ENCODE results near the gene CD101.
A peak's percentile ranks its signal among the peaks of the same experiment; 100 is the strongest.

CD101 gene

DNA sequence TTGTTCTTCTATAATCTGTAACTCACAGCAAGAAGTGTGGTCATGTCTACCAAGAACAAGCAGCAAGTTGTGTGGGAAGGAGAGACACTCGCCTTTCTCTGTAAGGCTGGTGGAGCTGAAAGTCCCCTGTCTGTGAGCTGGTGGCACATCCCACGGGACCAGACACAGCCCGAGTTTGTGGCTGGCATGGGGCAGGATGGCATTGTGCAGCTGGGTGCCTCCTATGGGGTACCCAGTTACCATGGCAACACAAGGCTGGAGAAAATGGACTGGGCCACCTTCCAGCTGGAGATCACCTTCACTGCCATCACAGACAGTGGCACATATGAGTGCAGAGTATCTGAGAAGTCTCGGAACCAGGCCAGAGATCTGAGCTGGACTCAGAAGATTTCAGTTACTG lies 15.5 kb downstream of the CD101 start:
- DNase-seq = no peak

DNA sequence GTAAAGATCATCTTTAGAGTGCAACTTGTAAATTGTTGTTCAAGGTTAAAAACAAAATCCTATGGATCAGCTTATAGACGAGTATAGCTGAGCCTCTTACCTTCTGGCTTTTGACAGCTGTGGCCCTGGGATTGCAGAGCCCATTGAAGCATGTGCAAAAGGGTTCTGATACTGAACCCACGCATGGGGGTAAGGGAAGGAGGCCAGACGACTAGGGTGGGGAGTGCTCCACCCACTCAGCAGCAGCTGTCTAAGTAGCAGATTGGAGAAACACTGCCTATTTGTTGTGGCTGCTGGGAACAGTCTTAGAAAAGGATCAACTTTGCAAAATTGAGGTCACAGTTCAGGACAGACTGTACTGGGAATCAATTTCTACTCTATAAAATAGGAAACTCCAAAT lies 16.1 kb downstream of the CD101 start:
- no peak for DNase-seq

DNA sequence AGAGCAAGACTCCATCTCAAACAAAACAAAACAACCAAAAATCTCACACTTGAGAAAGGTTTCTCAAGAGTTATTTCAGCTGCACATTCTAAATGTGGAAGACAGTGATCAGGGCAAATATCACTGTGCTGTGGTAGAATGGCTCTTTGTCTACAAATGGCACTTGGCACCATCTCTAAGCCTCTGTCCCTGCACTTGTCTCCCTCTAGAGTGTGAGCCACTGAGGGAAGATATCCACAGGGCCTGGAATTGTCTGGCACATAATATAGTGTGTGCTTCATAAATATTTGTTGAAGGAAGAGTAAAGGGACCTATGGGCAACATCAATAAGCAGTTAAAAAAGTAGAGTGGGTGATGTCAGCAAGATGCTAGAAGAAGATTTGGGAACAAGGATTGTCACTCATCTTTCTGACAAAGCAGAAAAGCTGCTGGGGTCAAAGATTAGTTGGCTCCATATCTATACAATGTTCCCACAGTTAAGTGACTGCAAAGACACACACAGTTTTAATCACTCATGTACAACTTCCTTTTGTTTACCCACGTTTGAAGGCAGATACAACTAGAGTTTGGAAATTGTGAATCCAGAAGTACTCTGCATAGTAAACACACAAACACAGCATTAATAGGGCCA lies 19.1 kb downstream of the CD101 start:
- DNase-seq = no peak

DNA sequence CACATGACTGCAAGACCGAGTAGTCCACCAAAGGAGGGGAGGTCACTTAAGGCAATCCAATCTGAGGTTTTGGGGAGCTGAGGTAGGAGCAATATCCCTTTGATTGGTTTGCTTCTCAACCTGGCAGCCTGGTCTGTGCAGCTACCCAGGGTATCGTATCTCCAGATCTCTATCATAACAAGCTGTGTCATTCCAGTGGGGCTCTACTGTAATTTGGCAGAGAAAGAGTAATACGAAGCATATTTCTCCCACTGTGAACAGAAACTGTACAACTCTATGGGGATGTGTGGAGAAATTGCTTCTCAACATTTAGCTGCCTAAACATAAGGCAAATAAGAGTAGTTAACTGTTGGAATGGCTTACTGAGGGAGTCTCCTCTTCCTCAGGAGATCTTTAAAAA lies 20.6 kb downstream of the CD101 start:
- no peak for DNase-seq

DNA sequence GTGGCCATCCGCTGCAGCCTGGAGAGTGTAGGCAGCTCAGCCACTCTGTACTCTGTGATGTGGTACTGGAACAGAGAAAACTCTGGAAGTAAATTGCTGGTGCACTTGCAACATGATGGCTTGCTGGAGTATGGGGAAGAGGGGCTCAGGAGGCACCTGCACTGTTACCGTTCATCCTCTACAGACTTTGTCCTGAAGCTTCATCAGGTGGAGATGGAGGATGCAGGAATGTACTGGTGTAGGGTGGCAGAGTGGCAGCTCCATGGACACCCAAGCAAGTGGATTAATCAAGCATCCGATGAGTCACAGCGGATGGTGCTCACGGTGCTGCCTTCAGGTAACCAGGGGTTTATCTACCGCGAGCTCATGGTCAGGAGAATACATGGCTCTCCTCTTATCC lies 24.0 kb downstream of the CD101 start:
- DNase-seq = no peak

DNA sequence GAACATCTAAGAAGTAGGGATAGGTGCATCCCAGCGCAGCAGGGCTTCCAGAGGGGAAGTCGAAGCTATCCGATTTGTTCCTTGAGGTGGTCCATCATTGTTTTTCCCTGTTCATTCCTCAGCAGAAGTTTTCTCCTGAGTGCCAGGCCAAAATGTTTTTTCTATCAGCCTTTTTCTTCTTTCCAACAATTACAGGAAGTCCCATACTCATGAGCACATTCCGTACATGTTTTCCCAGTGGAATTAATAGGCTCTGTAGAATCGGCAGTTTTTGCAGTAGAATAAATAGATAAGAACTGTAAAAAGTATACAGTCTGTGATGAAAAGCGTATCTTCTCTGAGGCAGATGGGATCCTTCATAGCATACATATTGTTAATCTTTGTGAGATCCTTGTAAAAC lies 24.8 kb downstream of the CD101 start:
- no peak for DNase-seq

DNA sequence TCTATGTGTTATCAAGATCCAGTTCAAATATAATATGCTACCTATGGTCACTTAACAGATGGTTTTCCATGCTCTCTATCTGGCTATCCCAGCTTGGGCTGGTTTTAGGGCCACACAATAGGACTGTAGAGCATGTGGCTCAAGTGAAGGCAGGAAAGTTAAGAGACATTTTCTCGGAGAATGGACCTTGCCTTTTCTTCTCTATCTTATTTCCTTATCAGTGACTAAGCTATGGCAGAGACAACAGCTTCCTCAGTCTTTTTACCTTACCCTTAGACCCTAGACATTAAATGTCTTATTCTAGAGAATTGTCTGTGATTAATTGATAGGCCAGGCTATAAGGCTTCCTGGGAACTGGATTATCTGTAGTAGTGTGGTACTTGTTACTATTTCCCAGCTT lies 28.1 kb downstream of the CD101 start:
- no peak for DNase-seq

DNA sequence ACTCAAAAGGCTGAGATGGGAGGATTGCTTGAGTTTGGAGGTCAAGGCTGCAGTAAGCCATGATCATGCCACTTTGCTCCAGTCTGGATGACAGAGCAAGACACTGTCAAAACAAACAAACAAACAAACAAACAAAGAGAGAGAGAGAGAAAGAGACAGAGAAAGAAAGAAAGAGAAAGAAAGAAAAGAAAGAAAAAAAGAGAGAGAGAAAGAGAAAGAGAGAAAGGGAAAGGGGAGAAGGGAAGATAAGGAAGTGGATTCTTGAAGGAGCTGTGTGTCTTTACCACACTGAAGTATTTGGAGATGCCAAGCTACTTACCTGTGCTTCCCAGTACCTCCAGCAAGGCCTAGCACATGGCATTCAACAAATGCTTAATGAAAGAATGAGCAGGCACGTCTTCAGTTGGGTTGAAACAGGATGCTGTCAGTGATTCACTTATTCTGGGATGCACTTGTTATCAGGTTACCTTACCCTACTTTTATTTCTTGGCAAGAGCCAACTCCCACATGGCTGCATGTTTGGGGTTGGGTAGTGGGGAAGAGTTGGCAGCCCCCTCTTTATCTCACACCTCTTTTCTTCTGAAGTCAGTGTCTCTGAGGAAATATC lies 28.8 kb downstream of the CD101 start:
- no peak for DNase-seq

DNA sequence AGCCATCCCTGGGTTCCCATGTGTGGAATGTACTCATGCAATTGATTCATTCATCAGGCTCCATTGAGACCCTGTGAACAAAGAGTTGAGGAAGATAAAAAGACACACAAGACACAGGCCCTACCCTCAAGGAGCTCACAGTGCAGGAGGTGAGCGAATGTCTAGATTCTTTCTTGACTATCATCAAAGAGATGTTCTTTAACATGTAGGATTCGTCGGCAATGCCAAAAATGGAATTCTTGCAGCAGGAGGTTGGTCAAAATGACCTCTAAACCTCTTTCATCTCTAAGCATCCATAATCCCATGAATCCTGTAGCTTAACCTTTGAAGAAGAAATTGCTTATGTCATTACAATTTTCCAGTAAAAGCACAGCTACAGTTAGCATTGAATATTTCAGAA lies 30.7 kb downstream of the CD101 start:
- DNase-seq = no peak

DNA sequence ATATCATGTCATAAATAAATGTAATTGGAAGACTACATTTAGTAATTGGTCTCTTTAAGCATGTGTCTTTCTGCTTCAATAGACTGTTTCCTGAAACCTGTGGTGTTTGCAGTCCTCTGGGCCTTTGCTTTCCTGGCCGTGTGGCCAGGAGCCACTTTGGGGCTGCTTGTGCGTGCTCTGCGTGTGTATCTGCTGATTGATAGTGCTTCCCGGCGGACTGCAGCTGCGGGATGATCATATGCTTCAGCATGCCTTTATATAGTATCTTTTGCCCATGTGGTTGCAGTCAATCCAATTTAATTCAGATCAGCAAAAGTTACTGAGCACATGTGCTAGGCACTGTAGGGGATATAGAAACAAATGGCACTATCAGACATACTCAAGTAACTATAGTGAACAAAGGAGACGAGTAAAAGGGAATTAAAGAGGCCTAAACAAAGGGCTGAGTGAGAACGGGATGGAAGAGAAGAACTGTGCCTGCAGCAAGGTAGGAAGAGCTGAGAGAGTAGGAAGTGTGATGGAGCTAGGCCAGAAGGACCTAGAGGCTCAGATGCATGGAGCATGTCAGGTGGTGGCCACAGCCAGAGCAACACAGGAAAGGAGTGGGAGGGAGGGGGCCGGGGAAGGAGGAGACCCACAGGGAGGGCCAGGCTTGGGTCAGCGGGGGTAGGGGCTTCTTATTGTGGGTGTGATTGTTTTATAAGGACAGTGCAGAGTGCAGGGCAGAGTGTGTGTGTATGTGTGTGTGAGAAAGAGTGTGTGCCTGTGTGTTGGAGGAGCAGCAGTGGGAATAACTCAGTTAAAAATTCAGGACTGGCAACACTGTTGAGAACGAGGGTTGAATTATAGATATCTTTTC lies 31.4 kb downstream of the CD101 start:
- no peak for DNase-seq

DNA sequence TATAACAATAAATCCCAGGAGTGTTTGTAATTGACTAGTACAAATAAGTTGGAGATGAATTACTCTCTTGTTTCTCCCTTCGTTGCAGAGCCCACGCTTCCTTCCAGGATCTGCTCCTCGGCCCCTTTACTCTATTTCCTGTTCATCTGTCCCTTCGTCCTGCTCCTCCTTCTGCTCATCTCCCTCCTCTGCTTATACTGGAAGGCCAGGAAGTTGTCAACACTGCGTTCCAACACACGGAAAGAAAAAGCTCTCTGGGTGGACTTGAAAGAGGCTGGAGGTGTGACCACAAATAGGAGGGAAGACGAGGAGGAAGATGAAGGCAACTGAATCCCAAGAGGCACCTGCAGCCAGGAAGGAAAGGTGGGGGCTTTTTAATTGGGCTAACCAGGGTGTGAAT lies 32.2 kb downstream of the CD101 start:
- DNase-seq = no peak

DNA sequence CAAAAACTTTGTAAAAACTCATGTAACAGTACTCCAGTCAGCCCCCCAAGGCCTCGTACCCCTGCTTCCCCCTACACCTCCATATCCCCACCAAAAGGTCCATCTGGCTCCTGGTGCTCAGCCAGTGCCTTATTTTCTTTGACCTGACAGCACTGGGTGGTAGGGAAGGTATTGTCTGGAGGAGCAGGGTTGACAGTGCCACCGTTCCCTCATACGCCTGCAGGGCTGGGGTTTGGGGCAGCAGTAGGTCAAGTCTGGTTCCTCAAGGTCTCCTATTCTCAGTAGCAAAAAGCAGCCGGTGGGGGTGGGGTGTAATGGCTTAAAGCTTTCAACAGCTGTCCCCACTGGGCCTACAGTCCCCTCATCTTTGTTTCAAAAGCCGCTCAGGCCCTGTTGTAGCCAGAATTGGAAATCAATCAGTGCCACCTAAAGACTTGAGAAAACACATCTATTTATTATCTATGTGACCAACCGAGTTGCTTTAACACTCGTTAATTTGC lies 33.3 kb downstream of the CD101 start:
- no peak for DNase-seq

DNA sequence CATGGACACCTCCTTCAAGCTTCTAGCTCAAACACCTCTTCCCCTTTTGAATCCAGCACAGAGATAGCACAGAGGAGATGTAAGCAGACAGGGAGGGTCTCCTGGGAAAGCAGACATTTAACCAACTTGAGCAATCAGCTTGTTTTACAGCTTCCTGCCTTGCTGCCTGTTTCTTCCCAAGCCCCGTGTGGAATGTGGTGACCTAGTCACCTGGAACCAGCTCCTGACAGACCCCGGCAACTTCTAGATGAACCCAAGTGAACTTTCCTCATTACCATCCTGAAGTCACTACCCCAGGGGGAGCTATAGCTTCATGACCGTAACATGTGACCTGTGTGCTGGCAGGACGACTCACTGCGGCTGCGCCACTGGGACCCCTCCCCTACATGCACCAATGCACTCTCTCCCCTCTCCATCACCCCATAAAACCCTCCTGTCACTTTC lies 34.5 kb downstream of the CD101 start:
- no peak for DNase-seq

DNA sequence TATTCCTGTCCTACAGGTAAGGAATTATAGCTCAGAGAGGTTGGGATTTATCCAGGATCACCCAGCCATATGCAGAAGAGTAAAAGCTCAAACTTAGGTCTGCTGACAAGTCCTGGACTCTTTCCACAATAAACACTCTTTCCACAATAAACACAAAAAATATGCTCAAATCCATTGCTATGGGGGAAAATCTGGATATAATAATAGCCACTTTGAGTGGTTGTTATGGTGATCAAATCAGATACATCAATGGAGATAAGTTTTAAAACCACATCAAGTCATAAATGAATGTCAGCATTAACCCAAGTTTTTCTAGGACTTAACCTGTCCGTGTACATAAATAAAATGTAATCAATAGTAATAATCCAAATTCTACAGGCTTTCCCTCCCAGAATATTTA lies 36.2 kb downstream of the CD101 start:
- DNase-seq = no peak

DNA sequence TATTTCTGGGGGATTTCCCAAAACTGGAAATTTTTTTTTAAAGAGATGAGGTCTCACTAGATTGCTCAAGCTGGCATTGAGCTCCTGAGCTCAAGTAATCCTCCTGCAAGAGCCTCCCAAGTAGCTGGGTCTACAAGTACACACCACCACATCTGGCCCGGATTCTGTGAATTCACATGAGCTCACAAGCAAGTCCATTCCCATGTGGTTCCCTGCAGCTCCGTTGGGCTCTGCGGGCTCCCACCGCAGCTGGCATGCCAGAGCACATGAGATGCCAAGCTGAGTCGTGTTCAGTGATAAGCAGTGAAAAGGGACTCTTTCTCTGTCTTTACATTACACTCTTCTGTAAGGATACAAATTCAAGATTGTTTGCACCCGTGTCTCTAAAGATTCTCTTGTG lies 36.7 kb downstream of the CD101 start:
- no peak for DNase-seq

DNA sequence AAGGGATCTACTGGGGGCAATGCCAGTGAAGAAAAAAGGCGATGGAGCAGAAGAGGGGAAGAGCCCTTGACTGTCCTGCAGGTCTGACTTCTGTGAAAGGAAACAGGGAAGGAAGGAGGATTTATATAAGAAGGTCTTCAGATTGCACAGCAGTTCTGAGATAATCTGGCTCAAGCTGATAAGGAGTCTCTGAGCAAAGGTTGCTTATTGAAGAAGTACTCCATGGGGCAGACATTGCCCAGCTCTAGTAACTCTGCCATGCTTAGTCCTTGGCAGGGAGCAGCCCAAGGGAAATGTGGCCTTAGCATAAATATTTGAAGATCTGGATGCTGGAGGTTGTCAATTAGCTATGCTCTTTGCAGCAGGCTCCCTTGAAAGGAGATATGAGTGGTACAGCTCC lies 42.7 kb downstream of the CD101 start:
- DNase-seq = no peak

DNA sequence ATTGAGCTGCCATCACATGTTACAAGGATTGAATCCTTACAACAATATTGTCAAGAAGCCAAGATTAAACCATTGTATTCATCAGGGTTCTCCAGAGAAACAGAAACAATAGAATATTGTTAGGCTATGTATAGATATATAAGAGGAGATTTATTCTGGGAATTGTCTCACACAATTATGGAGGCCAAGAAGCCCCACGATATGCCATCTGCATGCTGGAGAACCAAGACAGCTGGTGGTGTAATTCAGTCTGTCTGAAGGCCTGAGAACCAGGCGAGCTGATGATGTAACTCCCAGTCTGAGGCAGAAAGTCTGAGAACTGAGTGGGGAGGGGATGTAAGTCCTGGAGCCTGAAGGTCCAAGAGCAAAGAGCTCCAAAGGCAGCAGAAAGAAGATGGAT lies 44.1 kb downstream of the CD101 start:
- DNase-seq = no peak

DNA sequence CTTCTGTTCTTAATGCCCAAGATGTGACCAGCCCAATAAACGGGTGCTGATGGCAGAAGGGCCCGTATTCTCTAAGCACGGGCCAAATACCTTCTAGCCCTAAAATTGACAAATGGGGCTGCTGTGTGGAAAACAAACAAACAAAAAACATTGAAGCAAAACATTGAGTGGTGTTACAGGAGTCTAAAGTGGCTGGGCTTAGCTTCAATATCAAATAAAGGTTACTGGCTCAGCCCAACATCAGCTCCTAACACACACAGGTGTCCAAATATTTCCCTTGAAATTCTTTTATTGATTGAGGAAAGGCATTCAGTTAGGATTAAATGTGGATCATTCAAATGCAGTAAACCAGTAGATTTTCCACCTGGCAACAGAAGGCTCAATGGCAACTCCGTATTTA lies 45.2 kb downstream of the CD101 start:
- no peak for DNase-seq

DNA sequence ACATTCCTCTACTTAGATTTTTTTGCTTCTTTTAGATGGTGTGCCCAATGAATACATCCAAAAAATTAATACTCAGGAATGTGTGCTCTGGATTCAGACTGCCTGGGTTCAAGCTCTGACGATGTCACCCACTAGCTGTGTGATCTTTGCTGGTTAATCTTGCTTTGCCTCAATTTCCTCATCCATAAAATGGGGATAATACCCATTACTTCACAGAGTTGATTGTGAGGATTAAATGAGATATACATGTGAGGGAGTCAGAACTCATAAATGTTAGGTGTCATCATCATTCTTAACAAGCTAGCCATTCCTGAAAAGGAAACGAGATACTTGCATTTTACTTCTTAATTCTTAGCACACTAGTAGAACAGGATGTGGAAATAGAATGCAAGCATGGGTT lies 45.7 kb downstream of the CD101 start:
- DNase-seq = no peak

DNA sequence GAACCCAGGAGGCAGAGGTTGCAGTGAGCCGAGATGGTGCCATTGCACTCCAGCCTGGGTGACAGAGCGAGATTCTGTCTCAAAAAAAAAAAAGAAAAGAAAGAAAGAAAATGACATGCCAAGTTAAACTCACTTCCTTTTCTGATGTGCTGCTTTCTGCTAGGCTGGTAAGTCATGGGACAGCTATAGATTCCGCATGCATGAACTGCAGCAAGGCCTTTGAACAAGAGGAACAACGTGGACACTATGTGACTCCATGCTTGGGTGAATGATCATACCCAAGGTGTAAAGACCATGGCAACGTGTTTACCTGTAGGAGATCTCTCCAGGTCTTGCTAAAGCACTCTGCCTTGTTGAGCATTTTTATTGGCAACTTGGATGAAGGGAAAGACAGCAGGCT lies 48.3 kb downstream of the CD101 start:
- DNase-seq = no peak

DNA sequence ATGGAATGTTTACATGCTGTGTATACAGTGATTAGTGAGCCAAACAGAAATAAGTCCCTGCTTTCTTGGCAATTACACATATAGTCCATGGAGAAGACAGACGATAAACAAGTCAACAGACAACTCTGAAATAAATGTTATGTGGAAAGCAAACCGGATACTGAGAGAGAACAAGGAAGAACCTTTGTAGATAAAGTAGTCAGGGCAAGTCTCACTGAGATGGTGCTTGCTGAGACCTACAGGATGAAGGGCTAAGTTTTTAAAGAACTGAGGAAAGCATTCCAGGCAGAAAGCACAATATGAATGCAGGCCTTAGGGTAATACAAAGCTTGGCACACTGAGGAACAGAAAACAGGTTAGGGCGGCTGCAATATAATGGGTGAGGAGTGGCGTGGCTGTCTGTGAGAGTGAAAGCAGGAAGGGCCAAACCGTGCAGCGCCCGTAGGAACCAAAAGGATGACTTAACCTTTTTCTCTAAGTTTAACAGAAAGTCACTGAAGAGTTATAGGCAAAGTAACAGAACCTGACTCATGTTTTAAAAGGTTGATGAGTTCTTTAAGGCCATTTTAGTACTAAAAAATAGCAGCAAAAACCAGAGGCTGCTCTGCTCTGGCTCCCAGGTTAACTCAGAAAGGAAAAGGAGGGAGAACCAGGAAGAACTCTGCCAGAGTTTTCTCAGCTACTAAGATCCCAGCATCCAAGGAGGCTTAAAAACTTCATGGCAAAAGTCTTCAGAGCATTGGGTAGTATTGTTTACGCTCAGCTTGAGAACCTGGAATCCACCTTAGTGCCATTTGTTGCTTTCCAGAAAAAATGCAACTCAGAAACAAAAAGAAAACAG lies 49.9 kb downstream of the CD101 start:
- peak; percentile 24 for DNase-seq

DNA sequence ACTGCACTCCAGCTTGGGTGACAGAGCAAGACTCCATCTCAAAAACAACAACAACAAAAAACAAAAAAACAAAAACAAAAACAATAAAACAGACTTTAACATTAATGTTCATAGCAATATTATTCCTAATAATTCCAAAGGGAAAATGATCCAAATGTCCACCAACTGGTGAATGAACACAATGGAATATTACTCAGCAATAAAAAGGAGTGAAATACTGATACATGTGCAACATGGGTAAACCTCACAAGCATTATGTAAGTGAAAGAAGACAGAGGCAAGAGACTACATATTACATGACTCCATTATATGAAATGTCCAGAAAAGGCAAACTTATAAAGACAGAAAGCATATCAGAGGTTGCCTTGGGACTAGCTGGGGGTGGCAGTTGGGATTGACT lies 52.5 kb downstream of the CD101 start:
- no peak for DNase-seq

DNA sequence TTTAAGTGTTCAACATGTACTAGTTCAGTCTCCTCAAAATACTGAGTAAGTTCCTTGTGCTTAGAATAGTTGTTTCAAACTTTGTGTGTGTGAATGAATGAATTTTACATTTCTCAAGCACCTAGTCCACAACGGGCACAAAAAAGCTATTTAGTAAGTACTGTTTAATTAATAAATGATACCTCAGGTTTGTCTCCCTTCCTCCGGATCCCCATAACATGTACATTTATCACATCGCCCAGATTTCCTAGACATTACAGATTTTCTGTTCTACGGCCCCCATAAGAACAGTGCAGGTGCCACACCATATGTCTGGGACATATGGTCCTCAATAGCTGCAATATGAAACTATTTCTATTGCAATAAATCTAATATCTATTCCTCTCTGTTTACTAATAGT lies 57.2 kb downstream of the CD101 start:
- no peak for DNase-seq

Measured in activated naive CD4-positive, alpha-beta T cell treated with anti-CD3 and anti-CD28 coated beads, Interleukin-2, amount 50 U/mL, for 16 hours (primary cell).